CD4-positive, alpha-beta T cell treated with Interleukin-21 for 1 hour (primary cell): Measurements from ENCODE around the gene SEC11C.
"Not testable (repeated sequence)": the region's sequence is repeated elsewhere in the genome, so short reads cannot be mapped to it uniquely, and the experiment has no call there.

Experiments used
- DNase-seq: peaks from one replicate; pipeline ENCODE4 v3.0.0-alpha.2; 2020

The SEC11C gene

DNA sequence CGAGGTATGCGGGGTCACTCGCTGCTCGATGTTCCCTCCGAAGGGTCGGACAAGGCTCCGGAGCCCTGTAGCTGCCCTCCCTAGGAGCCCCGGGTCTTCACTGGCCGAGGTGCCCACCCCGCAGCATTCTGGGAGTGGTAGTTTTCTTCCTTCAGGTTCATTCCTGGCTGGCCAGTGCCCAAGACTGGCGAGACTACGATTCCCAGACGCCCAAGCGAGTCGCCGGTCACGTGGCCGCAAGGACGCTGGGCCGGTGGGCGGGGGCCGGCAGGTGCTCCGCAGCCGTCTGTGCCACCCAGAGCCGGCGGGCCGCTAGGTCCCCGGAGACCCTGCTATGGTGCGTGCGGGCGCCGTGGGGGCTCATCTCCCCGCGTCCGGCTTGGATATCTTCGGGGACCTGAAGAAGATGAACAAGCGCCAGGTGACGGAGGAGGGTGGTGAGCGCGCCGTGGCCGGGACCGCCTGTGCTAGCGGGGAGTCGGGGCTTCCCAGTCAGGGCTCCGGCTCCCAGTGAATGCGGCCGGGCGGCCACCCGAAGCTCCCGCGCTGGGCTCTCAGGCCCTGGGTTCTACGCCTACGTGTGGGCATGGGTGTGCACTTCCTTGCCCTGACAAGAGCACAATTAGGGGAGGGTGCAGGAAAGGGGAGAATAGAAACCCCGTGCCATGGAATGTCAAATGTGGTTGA, at the start of gene SEC11C:
Gene SEC11C (plus strand): TSS at position 270 of the 687 bp plus-strand sequence. CDS start 65 bp downstream, at position 335.
- peak; percentile 97 for DNase-seq

DNA sequence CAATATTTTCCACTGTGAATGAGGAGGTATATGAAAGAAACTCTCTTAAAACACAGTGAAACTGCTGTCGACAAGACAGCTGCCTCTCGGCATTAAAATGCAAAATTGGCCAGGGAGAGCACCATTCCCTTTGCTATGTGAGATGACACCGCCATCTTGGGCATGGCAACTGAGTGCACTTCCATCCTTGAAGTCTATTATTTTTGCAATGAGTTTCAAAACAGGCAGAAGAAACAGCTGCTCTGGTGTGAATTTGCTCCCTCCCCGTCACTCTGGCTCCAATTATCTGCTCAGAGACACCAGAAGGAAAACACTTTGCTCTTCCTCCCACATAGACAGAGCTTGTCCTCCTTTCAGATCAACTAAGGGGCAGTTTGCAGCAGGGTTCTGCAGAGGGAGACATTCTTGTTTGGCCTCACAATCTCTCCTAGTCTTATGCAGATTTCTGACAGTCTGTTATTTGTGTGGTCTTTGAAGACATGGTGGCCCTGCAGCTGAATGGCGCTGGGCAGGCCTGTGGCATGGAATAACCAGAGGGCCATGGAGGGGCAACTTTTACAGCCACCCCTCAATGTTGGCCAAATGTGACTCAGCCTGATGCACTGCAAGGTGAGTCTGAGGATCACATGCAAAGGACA, 48.6 kb upstream of the SEC11C start:
- DNase-seq = no peak

DNA sequence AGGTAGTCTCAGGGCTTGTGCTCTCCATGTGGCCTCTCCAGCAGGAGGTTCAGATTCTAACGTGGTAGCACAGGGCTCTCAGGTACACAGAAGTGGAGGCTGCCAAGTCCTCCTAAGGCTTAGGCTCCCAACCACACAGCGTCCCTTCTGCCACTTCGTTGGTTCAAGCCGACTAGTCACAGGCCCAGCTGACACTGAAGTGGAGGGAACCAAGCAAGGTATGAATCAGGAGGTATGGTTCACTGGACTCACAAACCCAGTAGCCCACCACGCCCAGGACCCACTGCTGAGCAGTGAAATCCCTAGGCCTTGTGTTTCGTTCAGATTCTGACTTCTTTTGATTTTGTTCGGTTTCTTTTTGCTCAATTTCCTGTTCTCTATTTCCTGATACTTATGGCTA, 46.0 kb upstream of the SEC11C start:
- no peak for DNase-seq

DNA sequence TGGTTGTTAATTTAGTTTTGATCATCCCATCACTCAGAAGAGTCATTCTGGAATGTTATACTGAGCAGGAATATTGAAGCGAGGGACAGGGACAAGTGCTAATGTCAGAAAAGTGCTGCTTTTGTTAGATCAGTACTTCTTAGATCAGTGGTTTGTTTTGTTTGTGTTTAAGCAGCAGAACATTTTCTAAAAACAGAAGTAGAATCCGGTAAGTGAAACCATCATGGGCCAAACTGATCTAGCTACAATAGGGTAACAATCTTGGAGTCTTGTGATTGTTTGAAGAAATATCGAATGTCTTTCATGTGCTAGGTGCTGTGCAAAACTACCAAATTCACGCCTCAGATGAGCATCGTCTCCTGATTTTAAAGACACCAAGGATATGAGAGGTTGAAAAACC, 45.1 kb upstream of the SEC11C start:
- no peak for DNase-seq

DNA sequence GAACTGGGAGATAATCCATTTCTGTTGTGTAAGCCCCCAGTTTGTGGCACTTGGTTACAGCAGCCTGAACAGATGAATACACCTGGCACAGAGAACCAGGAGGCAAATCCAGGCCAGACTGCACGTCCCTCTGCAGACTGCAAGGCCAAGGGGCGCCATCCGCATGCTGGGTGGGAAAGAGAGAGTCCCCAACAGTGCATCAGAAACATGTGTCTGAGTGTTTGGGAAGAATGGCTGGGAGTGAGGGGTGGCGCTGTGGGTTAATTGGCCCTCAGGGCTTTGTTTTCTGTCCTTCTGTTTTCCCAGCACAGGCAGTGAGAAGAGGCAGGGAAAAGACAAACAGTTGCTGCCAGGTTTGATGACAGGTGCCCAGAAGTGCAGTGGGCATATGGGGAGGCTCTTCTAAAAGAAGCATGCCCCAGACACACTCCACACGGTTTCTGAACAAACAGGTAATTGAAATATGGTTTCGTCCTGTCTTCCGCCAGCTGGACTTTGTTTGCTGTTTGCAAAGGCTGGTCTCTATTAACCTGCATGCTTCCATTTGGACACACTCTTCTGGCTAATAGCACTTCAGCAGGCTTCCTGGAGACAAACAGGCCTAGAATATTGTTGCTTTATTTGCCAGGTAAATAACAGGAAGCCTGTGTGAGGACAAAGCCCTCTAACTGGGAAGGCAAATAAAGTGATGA, 43.4 kb upstream of the SEC11C start:
- no peak for DNase-seq

DNA sequence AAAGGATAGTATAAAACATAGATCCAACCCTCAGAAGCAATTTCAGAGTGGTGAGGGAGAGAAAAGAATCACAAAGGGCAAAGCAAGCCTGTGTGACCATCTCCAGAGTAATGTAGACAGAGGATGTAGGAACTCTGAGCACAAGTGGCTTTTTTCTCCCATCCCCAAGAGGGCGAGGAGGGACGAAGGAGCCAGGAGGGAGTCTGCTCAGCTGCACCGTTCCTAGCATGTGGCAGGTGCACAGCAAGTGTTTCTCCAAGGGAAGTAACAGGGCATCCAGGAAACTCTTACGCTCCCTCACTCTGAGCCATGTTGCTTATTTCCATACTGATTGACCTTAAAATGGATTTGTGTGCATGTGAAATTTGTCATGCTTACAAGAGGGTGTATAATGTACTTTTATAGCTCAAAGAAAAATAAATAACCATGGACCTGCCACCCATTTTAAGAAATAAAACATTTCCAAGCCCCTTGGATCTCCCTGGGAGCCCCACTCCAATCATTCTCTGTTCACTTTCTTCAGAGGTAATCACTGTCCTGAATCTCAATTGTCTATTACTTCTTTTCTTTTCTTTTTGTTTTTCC, 37.8 kb upstream of the SEC11C start:
- DNase-seq = no peak

DNA sequence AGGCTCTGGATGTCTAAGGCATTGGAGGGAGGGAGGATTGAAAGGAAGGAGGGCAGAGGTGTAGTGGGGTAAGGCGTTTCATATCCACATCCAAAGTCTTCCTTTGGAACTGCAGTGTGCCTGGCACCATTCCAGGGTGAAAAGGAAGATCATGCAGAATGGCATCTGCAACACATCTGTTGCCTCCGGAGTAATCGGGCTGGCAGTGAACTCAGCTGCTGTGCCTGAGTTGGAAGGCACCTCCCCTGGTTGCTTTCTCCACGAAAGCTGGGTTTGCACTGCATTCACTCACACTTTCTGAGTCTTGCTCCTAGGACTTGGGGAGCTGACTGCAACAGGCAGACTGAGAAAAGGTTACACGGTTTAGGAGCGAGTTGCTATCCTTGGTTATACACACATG, 30.3 kb upstream of the SEC11C start:
- DNase-seq = no peak

DNA sequence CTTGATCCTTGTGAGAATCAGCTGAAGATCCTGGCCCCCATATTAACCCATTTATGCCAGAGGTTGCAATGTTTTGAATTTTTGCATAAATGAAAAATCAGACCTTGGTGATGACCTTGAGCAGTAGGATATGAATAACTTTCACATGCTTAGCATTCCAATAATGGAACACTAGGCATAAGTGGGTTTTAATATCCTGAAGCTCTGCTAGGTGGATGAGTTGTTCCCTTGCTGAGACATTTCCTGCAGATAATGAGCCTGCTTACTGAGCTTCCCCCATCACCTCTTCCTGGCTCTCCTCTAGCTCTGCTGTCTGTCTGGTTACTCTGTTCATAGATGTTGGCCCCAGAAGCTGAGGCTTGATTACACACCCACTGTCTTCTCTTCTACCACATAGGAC, 25.5 kb upstream of the SEC11C start:
- no peak for DNase-seq

DNA sequence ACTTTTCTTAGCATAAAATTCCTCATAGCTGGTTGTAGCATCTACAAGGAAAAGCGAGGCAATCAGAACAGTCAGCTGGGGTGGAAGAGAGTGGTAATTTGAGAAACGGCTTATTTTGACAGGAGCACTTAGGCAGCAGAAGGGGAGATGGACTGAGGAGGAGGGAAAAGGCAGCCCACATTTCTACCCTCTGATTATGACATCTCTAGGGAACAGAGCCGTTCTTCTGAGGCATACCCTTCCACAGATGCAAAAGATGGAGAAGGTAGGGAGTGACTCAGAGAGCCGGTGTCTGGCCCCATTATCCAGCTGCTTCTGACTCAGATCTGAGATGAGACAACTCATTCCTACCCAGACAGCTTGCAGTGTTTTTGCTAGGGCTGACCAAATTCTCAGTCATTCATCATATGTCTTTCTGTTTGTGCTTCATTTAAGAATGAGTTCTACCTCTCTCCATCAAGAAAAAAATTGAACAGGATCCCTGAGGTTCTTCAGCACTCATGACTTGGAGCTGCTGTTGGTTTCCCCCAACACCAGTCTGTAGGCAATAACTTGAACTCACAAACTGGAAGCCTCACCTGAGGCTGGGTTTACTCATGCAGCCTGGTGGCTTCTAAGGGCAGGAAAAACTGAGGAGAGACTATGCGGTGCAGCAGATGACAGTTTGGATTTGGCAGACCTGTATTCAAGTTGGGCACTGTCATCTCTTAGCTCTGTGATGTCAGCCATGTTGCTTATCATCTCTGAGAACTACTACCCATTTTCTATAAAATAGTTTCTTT, 15.9 kb upstream of the SEC11C start:
- DNase-seq = no peak

DNA sequence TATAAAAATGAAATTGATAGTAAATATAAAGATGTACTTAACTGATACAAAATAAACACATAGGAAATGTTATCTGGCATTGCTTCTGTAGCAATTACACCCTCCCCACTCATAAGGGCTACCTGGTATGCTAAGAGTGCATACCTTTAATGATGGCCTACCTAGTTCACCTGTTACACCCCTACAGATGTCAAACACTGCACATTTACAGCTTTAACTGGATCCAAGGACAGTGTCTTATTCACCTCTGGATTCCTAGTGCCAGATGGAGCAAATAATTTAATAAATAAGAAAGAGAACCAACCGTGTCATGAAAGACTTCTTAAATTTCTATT, 15.3 kb upstream of the SEC11C start:
- no peak for DNase-seq

DNA sequence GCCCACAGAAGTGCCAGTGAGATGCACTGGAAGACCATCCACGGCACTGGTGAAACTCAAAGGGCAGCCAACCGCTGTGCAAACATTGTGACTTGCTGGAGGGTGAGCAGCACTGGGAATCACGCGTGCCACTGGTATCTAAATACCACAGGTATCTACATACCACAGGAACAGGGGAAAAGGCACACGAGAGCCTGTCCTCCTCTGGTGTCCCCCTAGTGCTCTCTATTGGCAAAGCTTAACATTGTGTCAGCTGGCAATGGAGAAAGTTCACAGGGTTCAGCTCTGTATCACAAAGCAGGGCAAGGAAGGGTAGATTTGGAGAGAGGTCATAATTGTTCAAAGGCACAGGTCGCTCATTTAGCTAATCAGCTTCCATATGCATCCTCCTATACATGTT, 12.6 kb upstream of the SEC11C start:
- DNase-seq = no peak

DNA sequence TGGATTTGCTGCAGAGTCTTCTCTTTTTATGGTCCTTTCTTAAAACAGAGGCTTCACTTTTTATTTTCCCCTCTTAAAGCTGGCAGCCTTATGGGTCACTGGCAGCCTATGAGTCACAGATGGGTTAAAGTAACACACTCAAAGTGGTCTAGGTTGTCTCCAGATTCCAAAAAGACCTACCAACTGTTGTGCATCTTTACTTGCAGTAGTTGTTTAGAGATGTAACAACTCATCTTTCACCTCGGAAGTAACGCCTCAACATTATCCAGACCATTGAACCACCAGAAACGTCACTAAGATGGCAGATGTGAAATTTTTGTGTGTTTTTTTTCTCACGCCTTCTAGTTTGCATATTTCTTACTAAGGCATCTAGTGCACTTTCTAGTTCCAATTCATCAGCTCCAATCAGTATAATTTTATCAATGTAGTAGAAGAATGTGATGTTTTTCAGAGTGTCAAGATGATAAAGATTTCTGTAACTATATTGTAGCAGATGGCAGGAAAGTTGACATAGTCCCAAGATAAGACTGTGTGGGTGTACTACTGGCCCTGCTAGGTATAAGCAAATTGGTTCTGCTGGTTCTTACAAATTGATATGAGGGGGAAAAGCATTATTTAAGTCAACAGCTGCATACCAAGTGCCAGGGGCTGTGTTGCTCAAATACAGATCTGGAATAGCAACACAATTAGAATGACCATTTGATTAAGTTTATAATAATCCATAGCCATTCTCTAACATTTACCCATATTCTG, 9.6 kb upstream of the SEC11C start:
- DNase-seq = no peak

DNA sequence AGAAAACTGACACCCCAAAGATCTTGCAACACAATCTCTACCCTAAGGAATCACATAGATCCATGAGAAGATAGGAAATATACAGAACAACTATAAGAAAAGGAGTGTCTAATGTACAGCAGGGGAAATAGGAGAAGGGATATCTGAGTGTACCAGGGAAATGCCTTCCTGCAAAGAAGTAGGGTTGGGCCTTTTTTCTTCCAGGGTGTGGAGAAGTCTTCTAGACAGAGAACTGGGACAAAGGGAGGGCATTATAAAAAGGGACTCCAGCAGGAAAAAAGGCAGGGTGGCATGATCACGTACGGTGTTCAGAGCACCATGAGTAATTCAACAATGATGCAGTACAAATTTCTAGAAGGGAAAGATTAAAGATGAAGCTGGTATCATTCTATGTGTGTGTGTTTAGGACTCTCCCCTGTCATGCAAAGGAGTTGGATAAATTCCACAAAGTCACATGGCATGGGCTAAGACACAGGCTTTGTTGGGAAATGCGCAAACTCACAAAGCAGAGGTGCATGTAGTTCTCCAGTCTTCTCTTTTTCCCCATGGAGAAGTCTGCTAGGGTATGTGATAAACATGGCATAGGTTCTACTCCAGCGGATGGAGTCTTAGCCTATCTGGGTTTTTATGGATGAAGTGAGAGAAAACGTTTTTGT, 6.7 kb upstream of the SEC11C start:
- DNase-seq = no peak

DNA sequence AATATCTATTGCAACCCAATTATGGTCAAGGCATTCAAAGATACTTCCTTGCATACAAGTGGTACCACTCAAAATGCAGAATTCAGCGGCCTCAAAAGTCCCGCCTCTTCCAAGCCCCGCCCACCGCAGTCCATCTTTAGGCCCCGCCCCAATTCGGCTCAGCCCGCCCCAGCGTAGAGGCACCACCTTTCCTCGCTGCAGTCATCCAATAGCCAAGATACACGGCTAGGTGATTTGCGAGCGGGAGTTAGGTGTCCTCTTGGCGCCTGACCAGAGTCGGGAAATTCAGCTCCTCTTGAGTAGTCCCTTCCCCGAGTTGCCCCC, 431 bp upstream of the SEC11C start:
- DNase-seq = peak; percentile 95

DNA sequence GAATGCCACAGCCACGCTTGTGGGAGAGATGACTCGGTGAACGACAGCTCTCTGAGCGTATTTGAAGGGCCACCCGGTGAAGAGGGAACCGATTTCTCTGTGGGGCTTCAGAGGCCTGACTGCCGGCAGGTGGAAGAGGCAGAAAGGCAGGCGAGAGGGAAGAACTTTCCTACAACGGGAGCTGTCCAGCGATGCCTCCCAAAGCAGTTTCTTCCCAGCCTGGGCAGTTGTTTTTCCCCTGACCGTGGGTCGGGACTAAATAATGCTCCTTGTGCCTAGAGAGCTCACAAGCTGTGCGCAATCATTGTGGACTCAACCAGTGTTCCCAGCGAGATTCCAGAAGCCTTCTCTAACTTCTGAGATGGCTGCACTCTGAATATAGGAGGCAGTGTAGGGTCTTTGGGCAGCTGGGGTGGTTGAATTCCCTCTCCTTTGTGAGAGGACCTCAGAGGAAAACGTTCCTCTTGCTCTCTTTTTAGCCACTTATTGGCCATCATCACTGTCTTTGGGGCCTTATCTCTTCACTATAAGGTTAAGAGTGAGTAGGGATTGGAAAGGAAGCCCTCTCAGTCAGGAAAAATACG, 710 bp downstream of the SEC11C start:
- DNase-seq = no peak

DNA sequence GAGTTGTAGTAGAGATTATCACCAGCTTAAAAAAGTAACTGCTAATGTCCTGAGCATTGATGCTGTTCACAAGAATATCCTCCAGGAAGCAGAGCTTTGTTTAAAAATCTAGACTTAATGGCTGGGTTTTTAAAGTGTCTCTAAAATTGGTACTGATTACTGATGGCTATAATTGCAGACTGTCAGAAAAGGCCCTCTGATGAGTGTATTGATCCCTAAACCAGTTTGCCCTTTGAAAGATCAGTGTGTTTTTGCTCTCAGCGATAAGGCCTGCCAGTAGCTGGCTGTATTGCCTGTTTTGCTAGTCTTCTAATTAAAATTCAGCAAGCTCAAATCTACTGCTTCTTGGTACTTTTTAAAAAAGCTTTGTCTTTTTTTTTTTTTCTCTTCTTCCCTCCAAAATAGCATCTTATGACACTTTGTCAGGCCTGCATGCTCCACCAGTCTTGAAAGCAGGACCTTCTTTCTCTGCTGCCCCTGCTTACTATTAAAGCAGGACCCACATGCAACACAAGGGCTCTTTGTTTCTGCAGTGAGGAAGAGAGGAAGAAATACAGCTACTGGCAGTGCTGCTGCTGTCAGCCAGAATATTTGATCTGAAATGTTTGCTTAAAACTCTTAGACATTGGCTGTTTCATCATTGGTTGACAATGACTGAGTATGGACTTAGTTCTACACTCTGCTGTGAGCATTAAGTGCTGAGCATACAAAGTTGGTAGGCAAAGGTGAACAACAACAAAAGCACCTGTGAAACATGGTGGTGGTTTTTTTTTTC, 1.8 kb downstream of the SEC11C start:
- no peak for DNase-seq

DNA sequence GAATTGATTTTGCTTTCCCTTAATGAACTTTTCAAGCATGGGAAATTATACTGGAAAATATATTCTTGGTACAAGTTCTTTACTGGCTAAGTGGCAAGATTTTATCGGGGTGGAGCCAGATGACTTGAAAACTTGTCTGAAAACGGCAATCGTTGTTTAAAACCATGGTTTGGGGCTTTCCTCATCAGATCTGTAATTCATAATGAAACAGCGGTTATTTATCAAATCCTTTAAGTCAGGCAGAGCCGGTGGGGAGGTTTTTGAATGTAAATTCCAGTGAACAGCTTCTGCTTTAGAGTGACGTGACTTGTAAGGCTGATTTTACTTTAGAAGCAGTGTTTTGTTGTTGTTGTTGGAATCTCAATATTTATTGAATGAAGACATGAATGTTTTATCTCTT, 2.6 kb downstream of the SEC11C start:
- peak; percentile 13 for DNase-seq

DNA sequence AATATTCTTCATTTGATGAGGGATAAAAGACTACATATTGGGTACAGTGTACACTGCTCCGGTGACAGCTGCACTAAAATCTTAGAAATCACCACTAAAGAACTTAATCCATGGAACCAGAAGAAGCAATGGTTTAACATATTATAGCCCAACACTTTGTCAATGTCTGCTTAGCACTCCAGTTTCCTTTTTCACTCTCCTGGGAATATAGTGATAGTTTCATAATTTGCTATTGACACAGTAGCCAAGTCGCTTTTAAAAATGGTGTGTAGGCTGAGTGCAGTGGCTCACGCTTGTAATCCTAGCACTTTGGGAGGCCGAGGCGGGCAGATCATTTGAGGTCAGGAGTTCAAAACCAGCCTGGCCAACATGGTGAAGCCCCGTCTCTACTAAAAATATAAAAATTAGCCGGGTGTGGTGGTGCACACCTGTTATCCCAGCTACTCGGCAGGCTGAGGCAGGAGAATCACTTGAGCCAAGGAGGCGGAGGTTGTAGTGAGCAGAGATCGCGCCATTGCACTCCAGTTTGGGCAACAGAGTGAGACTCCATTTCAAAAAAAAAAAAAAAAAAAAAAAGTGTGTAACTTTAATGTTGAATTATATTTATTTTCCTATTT, 3.2 kb downstream of the SEC11C start:
- not testable (repeated sequence) for DNase-seq

DNA sequence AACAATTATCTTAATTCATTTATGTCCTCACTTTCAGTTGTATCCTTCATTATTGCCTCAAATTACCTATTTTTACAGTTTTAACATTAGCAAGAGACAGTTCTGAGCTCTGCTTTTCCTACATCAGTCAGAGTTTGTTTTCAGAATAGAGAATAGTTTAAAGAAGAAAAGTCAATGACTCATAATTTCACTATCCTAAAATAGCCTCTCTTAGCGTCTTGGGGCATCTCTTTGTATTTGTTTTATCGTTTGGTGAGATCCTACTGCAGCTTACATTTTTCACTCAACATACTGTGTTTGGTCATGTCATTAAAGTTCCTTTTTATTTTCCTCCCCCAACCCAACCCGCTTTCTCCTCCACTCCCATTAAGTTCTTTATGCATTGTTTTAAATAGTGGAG, 3.8 kb downstream of the SEC11C start:
- no peak for DNase-seq

DNA sequence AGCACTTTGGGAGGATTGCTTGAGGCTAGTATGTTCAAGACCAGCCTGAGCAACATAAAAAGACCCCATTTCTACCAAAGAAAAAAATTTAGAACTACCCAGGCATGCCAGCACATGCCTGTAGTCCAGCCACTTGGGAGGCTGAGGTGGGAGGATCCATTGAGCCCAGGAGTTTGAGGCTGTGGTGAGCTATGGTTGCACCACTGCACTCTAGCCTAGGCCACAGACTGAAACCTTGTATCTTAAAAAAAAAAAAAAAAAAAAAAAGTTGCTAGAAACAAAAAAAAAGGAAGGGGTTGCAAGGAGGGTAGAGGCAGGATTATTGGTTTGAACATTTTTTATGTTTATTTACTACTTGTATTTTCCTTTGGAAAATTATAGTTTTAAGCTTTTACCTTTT, 4.8 kb downstream of the SEC11C start:
- no peak for DNase-seq
